Heart left ventricle (tissue), 16 donors: ENCODE measurements around the gene IGSF6. TPM values are rescaled to one million over a fixed set of nuclear protein-coding genes. Genes with fewer than 3 reads are reported as not detected.

Source experiments
- ATAC-seq, 4 donors: fragments of 200-7000 bp; cut with Tn5 transposase; one replicate each; pipeline ENCODE4 v1.9.1; 2020 to 2022; ENCODE audit warnings: moderate library complexity in 4 of 4, mild to moderate bottlenecking in 3 of 4, moderate number of reproducible peaks in 1 of 4
- DNase-seq, 5 donors: peaks; one replicate each; pipeline ENCODE4 v3.0.0-alpha.2; 2020
- H3K27ac ChIP-seq, 12 donors: fragments of 200-600 bp; sonication (generic) in 4 of 12; one replicate each; pipeline versions ENCODE4 v1.5.0 to v1.8.0; 2016 to 2022; ENCODE audit warnings: mild to moderate bottlenecking in 2 of 12
- H3K27me3 ChIP-seq, 9 donors: fragments of 200-600 bp; sonication (generic) in 2 of 9; one replicate each; pipeline versions ENCODE4 v1.5.1 to v1.8.0; 2016 to 2022; ENCODE audit warnings: mild to moderate bottlenecking in 3 of 9
- H3K36me3 ChIP-seq, 9 donors: fragments of 200-600 bp; sonication (generic) in 2 of 9; one replicate each; pipeline versions ENCODE4 v1.5.0 to v1.8.0; 2018 to 2022; ENCODE audit warnings: mild to moderate bottlenecking in 2 of 9
- H3K4me1 ChIP-seq, 12 donors: fragments of 200-600 bp; sonication (generic) in 4 of 12; one replicate each; pipeline versions ENCODE4 v1.5.0 to v1.8.0; 2016 to 2022; ENCODE audit warnings: mild to moderate bottlenecking in 3 of 12
- H3K4me3 ChIP-seq, 12 donors: fragments of 200-600 bp; sonication (generic) in 4 of 12; one replicate each; pipeline versions ENCODE4 v1.5.0 to v1.8.0; 2017 to 2022; ENCODE audit warnings: mild to moderate bottlenecking in 9 of 12, moderate library complexity in 4 of 12
- H3K9me3 ChIP-seq, 12 donors: fragments of 200-600 bp; sonication (generic) in 4 of 12; one replicate each; pipeline versions ENCODE4 v1.5.0 to v1.8.0; 2016 to 2022; ENCODE audit warnings: mild to moderate bottlenecking in 1 of 12
- CTCF ChIP-seq, 12 donors: fragments of 200-600 bp; sonication (generic) in 4 of 12; IDR thresholded peaks; one replicate each; pipeline versions ENCODE4 v1.5.0 to v1.8.0; 2018 to 2022; ENCODE audit warnings: antibody characterized with exemption in 12 of 12, mild to moderate bottlenecking in 5 of 12
- POLR2A ChIP-seq, 2 donors: fragments of 450-650 bp; IDR thresholded peaks; one replicate each; pipeline ENCODE4 v1.6.1; 2017; ENCODE audit warnings: antibody characterized with exemption in 2 of 2, mild to moderate bottlenecking in 2 of 2, moderate library complexity in 2 of 2
- WGBS, 4 donors: extraction: QIAGEN DNeasy Blood & Tissue Kit in 2 of 4; methylation state at CpG; one replicate each; pipeline versions ENCODE4 v1.1.5 to v1.1.7; 2013 to 2018; 5-methylcytosine and 5-hydroxymethylcytosine counted together
- intact Hi-C, 10 donors: fragments of 100-400 bp; cut with DNase I; formaldehyde crosslinking; loops; one replicate each; pipeline versions ENCODE4 v1.11.1 to v1.14.2; 2022
- polyA plus RNA-seq, 2 donors: library from polyadenylated mRNA; stranded (reverse); fragments of 200-250 nt; gene quantifications; one replicate each; pipeline ENCODE4 v1.2.3, GENCODE V29; 2013
- total RNA-seq, 9 donors: library from RNA; depleted of rRNA in 2 of 9; stranded (reverse); fragments of >200 nt in 2 of 9; fragmentation: NEBNext Ultra II Directional in 3 of 9; extraction: Animal tissue kit (Norgen Biotek cat#: 25700) in 3 of 9; gene quantifications; one replicate each; pipeline versions ENCODE4 v1.1.0 to v1.2.4, GENCODE V29; 2016 to 2023
- donor health status: ischemic (EF 13 %, LVEDD 7.1; RV severe dilation, severe dysfunction).
- donor health status: healthy with polysubstance abuse.
- donor health status: DM: no; HTN: yes; CAD: no.
- donor health status: DM: no; HTN: no; CAD: no.
- donor health status: ischemic (EF 25% LVEDD 6.9; RV normal size, moderate dysfunction).
- donor health status: ischemic (EF 25% LVEDD 5.7; RV mildly dilated, moderate dysfunction).
- donor health status: healthy.
- donor health status: DM: yes; HTN: yes; CAD: no.
- donor health status: ischemic (EF 35%, LVEDD 5.7; RV mildly dilated, moderate dysfunction).
- donor health status: nonischemic (EF 11% LVEDD 7.7; RV severe dilation, severe dysfunction).
- donor health status: DM: yes; HTN: yes; CAD: no.
- donor health status: PGD.
- donor health status: ischemic (EF 29% LVEDD 5.4; RV normal size, mild dysfunction).
- donor health status: nonischemic (EF 23%, LVEDD 6.1; RV moderate dilation, normal function).

The IGSF6 gene
- total and polyA plus RNA-seq, 11 donors, result 0.56 to 45.0 (median 0.99) TPM

DNA sequence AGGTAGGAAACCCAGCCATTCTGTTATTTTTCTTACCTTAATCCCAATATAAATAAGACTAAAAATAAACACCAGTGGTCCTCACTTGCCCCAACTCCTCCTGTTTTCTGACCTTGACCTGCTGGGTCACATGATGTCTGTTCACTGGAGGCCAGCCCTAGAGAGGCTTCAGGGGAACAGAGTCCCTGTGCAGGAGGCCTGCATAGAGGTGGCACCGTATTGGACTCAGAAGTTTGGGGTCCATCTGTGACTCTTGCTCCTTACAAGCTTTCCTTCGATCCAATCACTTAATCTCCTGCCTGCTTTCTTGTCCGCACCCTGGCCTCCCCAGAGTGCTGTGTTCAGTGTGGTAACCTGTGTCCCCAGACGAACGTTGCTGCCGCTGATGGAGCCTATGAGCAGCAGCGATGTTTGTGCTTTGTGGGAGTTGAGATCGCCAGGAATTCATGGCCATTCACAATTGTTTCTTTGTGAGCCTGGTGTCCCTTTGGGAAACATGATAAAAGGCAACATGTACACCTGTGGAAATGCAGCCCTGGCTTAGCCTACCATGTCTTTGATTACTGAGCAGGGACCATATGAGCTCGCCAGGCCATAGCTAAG, 4.7 kb downstream of the IGSF6 start:
- ATAC-seq, result no peak
- peak overlapping the region in 1 of 12 donors; percentile 94 for H3K27ac ChIP-seq
- 91 to 97% (median 94%) methylated on average over 9 of the region's 9 CpGs for WGBS, 4 donors
- H3K27me3 ChIP-seq, result no peaks in the 10 kb centered on the region
- no peak for TF ChIP-seq POLR2A (IDR thresholded peaks at IDR 0.05)
- no peak for TF ChIP-seq CTCF (IDR thresholded peaks at IDR 0.05)
- H3K4me3 ChIP-seq, result no peak overlapping the region
- peaks cover 0 to 48% (median 0%) of the 10 kb centered on the region in 9 donors for H3K36me3 ChIP-seq
- DNase-seq, result no peak
- H3K4me1 ChIP-seq, result peaks cover 0 to 85% (median 18%) of the 10 kb centered on the region in 12 donors
- intact Hi-C loops, result no loop called here
- no peaks in the 10 kb centered on the region for H3K9me3 ChIP-seq

GRCh38 chr16:21646721-21647561, 5.5 kb downstream of the IGSF6 start:
- Histone ChIP-seq H3K9me3 (no peaks in the 10 kb centered on the region), H3K36me3 (peaks cover 0 to 52% (median 0%) of the 10 kb centered on the region in 9 donors), H3K27ac (peak overlapping the region in 7 of 12 donors; percentile 34 to 94 (median 72)), H3K4me3 (no peak overlapping the region), H3K4me1 (peaks cover 0 to 83% (median 18%) of the 10 kb centered on the region in 12 donors), H3K27me3 (no peaks in the 10 kb centered on the region)
- WGBS, 4 donors, result 91 to 96% (median 94%) methylated on average over 18 of the region's 18 CpGs
- ATAC-seq (peak in 1 of 4 donors; percentile 25), DNase-seq (no peak)
- intact Hi-C loops, result no loop called here
- TF ChIP-seq CTCF (IDR thresholded peaks at IDR 0.05) (no peak), POLR2A (IDR thresholded peaks at IDR 0.05) (no peak)

DNA sequence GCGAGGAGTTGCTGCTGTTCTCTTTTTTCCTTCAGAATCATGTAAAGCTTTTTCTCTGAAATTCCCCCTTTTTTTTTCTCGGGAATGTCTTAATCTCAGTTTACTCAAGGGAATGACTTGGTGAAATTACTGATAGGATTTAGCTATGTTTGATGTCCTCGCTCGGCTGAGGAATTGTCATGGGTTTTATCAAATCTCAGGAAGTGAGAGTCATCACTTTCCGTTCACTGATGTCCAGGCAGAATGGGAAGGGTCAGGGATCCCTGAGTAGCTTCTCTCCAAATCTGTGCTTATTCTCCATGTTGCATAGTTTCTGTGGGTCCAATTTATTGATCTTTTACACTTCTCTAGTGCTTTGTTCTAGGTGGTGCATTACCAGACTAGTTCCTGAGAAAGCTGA, 6.3 kb downstream of the IGSF6 start:
- intact Hi-C loops, result no loop called here
- no peaks in the 10 kb centered on the region for H3K9me3 ChIP-seq
- peak overlapping the region; percentile 34 to 94 (median 68) for H3K27ac ChIP-seq
- H3K36me3 ChIP-seq, result peaks cover 0 to 52% (median 0%) of the 10 kb centered on the region in 9 donors
- H3K4me3 ChIP-seq, result peak overlapping the region in 11 of 12 donors; percentile 9 to 51 (median 35)
- 37 to 57% (median 42%) methylated on average over 5 of the region's 5 CpGs for WGBS, 4 donors
- ATAC-seq, result peak in 2 of 4 donors; percentile 49 to 55
- DNase-seq, result no peak
- no peaks in the 10 kb centered on the region for H3K27me3 ChIP-seq
- TF ChIP-seq POLR2A (IDR thresholded peaks at IDR 0.05) (no peak), CTCF (IDR thresholded peaks at IDR 0.05) (no peak)
- peaks cover 0 to 86% (median 19%) of the 10 kb centered on the region in 12 donors for H3K4me1 ChIP-seq

- no peak for DNase-seq
- H3K9me3 ChIP-seq, result no peaks in the 10 kb centered on the region
- H3K27ac ChIP-seq, result peak overlapping the region; percentile 20 to 94 (median 68)
- intact Hi-C loops, result no loop called here
- ATAC-seq, result peak in 3 of 4 donors; percentile 54 to 61 (median 59)
- H3K36me3 ChIP-seq, result peaks cover 0 to 52% (median 0%) of the 10 kb centered on the region in 9 donors
- peak overlapping the region in 11 of 12 donors; percentile 9 to 51 (median 35) for H3K4me3 ChIP-seq
- TF ChIP-seq CTCF (IDR thresholded peaks at IDR 0.05), result no peak
- TF ChIP-seq POLR2A (IDR thresholded peaks at IDR 0.05), result no peak
- 58 to 68% (median 60%) methylated on average over 9 of the region's 9 CpGs for WGBS, 4 donors
- H3K4me1 ChIP-seq, result peaks cover 0 to 88% (median 19%) of the 10 kb centered on the region in 12 donors
- H3K27me3 ChIP-seq, result no peaks in the 10 kb centered on the region
Observed at GRCh38 chr16:21645261-21645721, 7.1 kb downstream of the IGSF6 start.
